GM23248 (cell line): ENCODE measurements around the gene UBR3. TPM values are rescaled to one million over a fixed set of nuclear protein-coding genes. Genes with fewer than 3 reads are reported as not detected.
"Not testable (repeated sequence)": the region's sequence is repeated elsewhere in the genome, so short reads cannot be mapped to it uniquely, and the experiment has no call there.

Experiments
- DNase-seq: peaks from one replicate; pipeline ENCODE4 v3.0.0-alpha.2; 2015
- H2AFZ ChIP-seq: fragments of 200-600 bp; sonication (generic); 2 replicates; pipeline ENCODE4 v1.6.1; 2016; ENCODE audit warnings: antibody characterized with exemption
- H3F3A ChIP-seq: fragments of 200-600 bp; sonication (generic); 2 replicates; pipeline ENCODE4 v1.6.1; 2016; ENCODE audit warnings: mild to moderate bottlenecking, antibody characterized with exemption, mixed run types; ENCODE audit not compliant: insufficient read depth
- H3K27ac ChIP-seq: fragments of 200-600 bp; sonication (generic); 2 replicates; pipeline ENCODE4 v1.5.1; 2016; ENCODE audit warnings: mild to moderate bottlenecking
- H3K27me3 ChIP-seq: fragments of 200-600 bp; sonication (generic); replicated peaks from 2 replicates; pipeline ENCODE4 v1.6.1; 2016; ENCODE audit warnings: mild to moderate bottlenecking; ENCODE audit not compliant: insufficient read depth
- H3K36me3 ChIP-seq: fragments of 200-600 bp; sonication (generic); 2 replicates; pipeline ENCODE4 v1.6.1; 2016; ENCODE audit warnings: low read depth, mild to moderate bottlenecking
- H3K4me1 ChIP-seq: fragments of 200-600 bp; sonication (generic); 2 replicates; pipeline ENCODE4 v1.6.1; 2016; ENCODE audit warnings: mild to moderate bottlenecking; ENCODE audit not compliant: insufficient read depth
- H3K4me2 ChIP-seq: fragments of 200-600 bp; sonication (generic); one replicate; pipeline ENCODE4 v1.6.1; 2016; ENCODE audit warnings: mild to moderate bottlenecking; ENCODE audit not compliant: unreplicated experiment
- H3K4me3 ChIP-seq: fragments of 200-600 bp; sonication (generic); 2 replicates; pipeline ENCODE4 v1.5.1; 2016; ENCODE audit warnings: mild to moderate bottlenecking
- H3K79me2 ChIP-seq: fragments of 200-600 bp; sonication (generic); 2 replicates; pipeline ENCODE4 v1.6.1; 2016; ENCODE audit warnings: mild to moderate bottlenecking; ENCODE audit not compliant: insufficient read depth
- H3K9ac ChIP-seq: fragments of 200-600 bp; sonication (generic); 2 replicates; pipeline ENCODE4 v1.6.1; 2016; ENCODE audit warnings: mild to moderate bottlenecking
- H3K9me2 ChIP-seq: fragments of 200-600 bp; sonication (generic); 2 replicates; pipeline ENCODE4 v1.6.1; 2016; ENCODE audit warnings: mixed run types, mild to moderate bottlenecking, moderate library complexity; ENCODE audit not compliant: insufficient read depth
- H3K9me3 ChIP-seq: fragments of 200-600 bp; sonication (generic); one replicate; pipeline ENCODE4 v1.6.1; 2017; ENCODE audit warnings: low read depth
- H4K20me1 ChIP-seq: fragments of 200-600 bp; sonication (generic); 2 replicates; pipeline ENCODE4 v1.6.0; 2016; ENCODE audit not compliant: insufficient read depth
- EZH2 ChIP-seq: fragments of 200-600 bp; sonication (generic); IDR thresholded peaks from 2 replicates; pipeline ENCODE4 v1.6.1; 2018; ENCODE audit warnings: antibody characterized with exemption, mild to moderate bottlenecking; ENCODE audit not compliant: insufficient read depth, poor library complexity, severe bottlenecking
- EZH2phosphoT487 ChIP-seq: fragments of 200-600 bp; sonication (generic); IDR thresholded peaks from 2 replicates; pipeline ENCODE4 v1.6.1; 2018; ENCODE audit warnings: antibody characterized with exemption, moderate library complexity, mild to moderate bottlenecking, low read depth; ENCODE audit not compliant: insufficient read depth
- WGBS, 2 experiments: methylation state at CpG; one replicate each; pipeline ENCODE4 v1.1.6; 2015 to 2017; ENCODE audit warnings: low lambda C conversion rate in 2 of 2, low coverage in 1 of 2; ENCODE audit errors: missing lambda C conversion rate in 2 of 2; 5-methylcytosine and 5-hydroxymethylcytosine counted together
- in situ Hi-C: fragments of 300-500 bp; cut with MboI; formaldehyde crosslinking; loops from 2 replicates; pipeline ENCODE4 v1.15.0; 2020
- polyA plus RNA-seq: library from polyadenylated mRNA; unstranded; fragments of >200 nt; fragmentation: Nextera tagmentation; extraction: Ambion mirVana; gene quantifications from 2 replicates; pipeline ENCODE4 v1.2.1, GENCODE V29; 2016
- total RNA-seq: library from RNA; depleted of rRNA; stranded (reverse); fragments of >200 nt; shearing (Covaris generic); gene quantifications from 2 replicates; pipeline ENCODE4 v1.2.3, GENCODE V29; 2014

Gene UBR3
- total and polyA plus RNA-seq, 2 experiments from 2014 or later: 8.9 to 22.4 TPM

- Histone ChIP-seq H2AFZ (no peak overlapping the region), H3K36me3 (peaks cover 43% of the 10 kb centered on the region), H3K27ac (no peak overlapping the region), H3K4me1 (no peaks in the 10 kb centered on the region), H3F3A (no peaks in the 10 kb centered on the region), H3K9ac (no peak overlapping the region), H4K20me1 (no peaks in the 10 kb centered on the region), H3K9me3 (no peaks in the 10 kb centered on the region), H3K4me3 (no peak overlapping the region), H3K27me3 (no peaks in the 10 kb centered on the region), H3K4me2 (no peak overlapping the region), H3K9me2 (no peaks in the 10 kb centered on the region), H3K79me2 (no peaks in the 10 kb centered on the region; the same call in 1 of the 2 replicates)
- TF ChIP-seq EZH2phosphoT487: no peak
- no peak for TF ChIP-seq EZH2
- in situ Hi-C loops: no loop called here
- no peak for DNase-seq
- WGBS, 2 experiments: 95% methylated on average over 2 of the region's 2 CpGs
Measured at GRCh38 chr2:169946092-169946491, 118.8 kb downstream of the UBR3 start.

DNA sequence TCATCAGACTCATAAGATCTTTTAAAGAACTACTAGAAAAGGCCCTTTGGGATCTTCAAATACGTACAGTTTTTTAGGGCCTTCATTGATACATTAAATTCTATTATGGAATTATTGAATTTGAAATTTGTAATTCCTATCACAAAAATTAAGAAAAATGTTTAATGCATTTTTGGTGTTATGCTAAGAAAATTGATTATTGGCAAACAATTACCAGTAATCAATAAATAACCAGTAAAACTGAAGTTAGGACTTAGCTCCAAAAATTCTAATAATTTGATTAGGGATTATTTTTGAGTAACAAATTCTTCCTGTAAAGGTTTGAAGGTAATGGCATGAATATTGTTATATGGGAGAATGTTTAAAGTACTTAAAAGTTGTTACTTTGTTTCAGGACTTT, 119.3 kb downstream of the UBR3 start:
- Histone ChIP-seq H3K4me1 (no peaks in the 10 kb centered on the region), H3K27ac (no peak overlapping the region), H3K9me2 (no peaks in the 10 kb centered on the region), H3K36me3 (peaks cover 43% of the 10 kb centered on the region), H3K4me2 (no peak overlapping the region), H3F3A (no peaks in the 10 kb centered on the region), H4K20me1 (no peaks in the 10 kb centered on the region), H3K4me3 (no peak overlapping the region), H3K27me3 (no peaks in the 10 kb centered on the region), H3K9ac (no peak overlapping the region), H2AFZ (no peak overlapping the region), H3K79me2 (no peaks in the 10 kb centered on the region; the same call in 1 of the 2 replicates), H3K9me3 (no peaks in the 10 kb centered on the region)
- 100% methylated on average over 1 of the region's 1 CpG for WGBS, 2 experiments
- TF ChIP-seq EZH2 (no peak), EZH2phosphoT487 (no peak)
- in situ Hi-C loops: no loop called here
- DNase-seq: no peak

DNA sequence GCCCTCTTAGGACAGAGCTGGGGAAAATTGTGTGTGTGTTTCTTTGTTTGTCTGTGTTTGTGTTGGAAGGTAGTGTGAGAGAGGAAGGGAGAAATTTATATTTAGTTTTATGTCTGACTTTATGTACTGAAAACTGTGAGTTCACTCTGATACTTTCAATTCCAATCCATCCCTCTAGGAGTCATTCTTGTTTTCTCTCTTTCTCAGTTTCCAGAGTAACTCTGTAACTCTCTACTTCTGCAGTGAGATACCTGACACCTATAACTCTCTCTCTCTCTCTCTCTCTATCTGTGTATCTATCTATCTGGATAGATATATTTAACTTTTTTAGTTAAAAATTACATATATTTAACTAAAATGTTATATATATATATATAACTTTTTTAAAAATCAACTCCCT, 128.7 kb downstream of the UBR3 start:
- H3K4me3 ChIP-seq: no peak overlapping the region
- peaks cover 11% of the 10 kb centered on the region; the same call in 1 of the 2 replicates for H3K4me1 ChIP-seq
- TF ChIP-seq EZH2phosphoT487 (no peak), EZH2 (no peak)
- no peak overlapping the region for H3K9ac ChIP-seq
- H3K9me3 ChIP-seq: no peaks in the 10 kb centered on the region
- no peak overlapping the region for H2AFZ ChIP-seq
- no peaks in the 10 kb centered on the region for H4K20me1 ChIP-seq
- no peak overlapping the region for H3K4me2 ChIP-seq
- H3K27ac ChIP-seq: no peak overlapping the region
- peaks cover 20% of the 10 kb centered on the region for H3K79me2 ChIP-seq
- peaks cover 16% of the 10 kb centered on the region for H3K36me3 ChIP-seq
- in situ Hi-C loops: no loop called here
- DNase-seq: no peak
- H3F3A ChIP-seq: peaks cover 15% of the 10 kb centered on the region; the same call in 1 of the 2 replicates
- no peaks in the 10 kb centered on the region for H3K27me3 ChIP-seq
- H3K9me2 ChIP-seq: no peaks in the 10 kb centered on the region

GRCh38 chr2:169957219-169957618, 130.0 kb downstream of the UBR3 start:
- Histone ChIP-seq H3K79me2 (peaks cover 20% of the 10 kb centered on the region), H3K4me1 (peaks cover 21% of the 10 kb centered on the region), H3F3A (peaks cover 23% of the 10 kb centered on the region), H3K36me3 (peaks cover 16% of the 10 kb centered on the region)
- H3K9ac ChIP-seq, H2AFZ ChIP-seq, H3K27ac ChIP-seq, H4K20me1 ChIP-seq, in situ Hi-C loops, H3K9me2 ChIP-seq, H3K27me3 ChIP-seq, H3K9me3 ChIP-seq, H3K4me2 ChIP-seq, H3K4me3 ChIP-seq, DNase-seq: not testable (repeated sequence)
- 97 to 100% methylated on average over 2 to 5 of the region's 5 CpGs for WGBS, 2 experiments

GRCh38 chr2:169961911-169962310, 134.7 kb downstream of the UBR3 start:
- Histone ChIP-seq H3K79me2 (peaks cover 14% of the 10 kb centered on the region), H3F3A (peaks cover 14% of the 10 kb centered on the region), H3K27ac (peak overlapping the region; percentile 75), H3K9me3 (no peaks in the 10 kb centered on the region), H4K20me1 (no peaks in the 10 kb centered on the region), H3K4me2 (peak overlapping the region; percentile 24), H2AFZ (no peak overlapping the region), H3K27me3 (no peaks in the 10 kb centered on the region), H3K4me1 (peaks cover 42% of the 10 kb centered on the region), H3K9me2 (no peaks in the 10 kb centered on the region), H3K36me3 (peaks cover 27% of the 10 kb centered on the region), H3K9ac (peak overlapping the region; percentile 55), H3K4me3 (no peak overlapping the region)
- 14 to 18% methylated on average over 4 of the region's 4 CpGs for WGBS, 2 experiments
- TF ChIP-seq EZH2: no peak
- TF ChIP-seq EZH2phosphoT487: no peak
- in situ Hi-C loops: no loop called here
- peak; percentile 95 for DNase-seq
